Nephron progenitor cell (in vitro differentiated cells): Measurements from ENCODE around the gene CLCA1.

Experiments used
- DNase-seq: peaks from one replicate; pipeline ENCODE4 v3.0.0; 2021
- H3K27ac Mint-ChIP-seq: 2 replicates; pipeline ENCODE4 v1.8.0; 2021; ENCODE audit warnings: mild to moderate bottlenecking, moderate library complexity, mixed read lengths
- H3K27me3 Mint-ChIP-seq: 2 replicates; pipeline ENCODE4 v1.8.0; 2021; ENCODE audit warnings: mild to moderate bottlenecking, low read depth, mixed read lengths; ENCODE audit not compliant: poor library complexity
- H3K36me3 Mint-ChIP-seq: 2 replicates; pipeline ENCODE4 v1.8.0; 2021; ENCODE audit warnings: low read depth, mixed read lengths
- H3K4me1 Mint-ChIP-seq: 2 replicates; pipeline ENCODE4 v1.8.0; 2021; ENCODE audit warnings: mixed read lengths
- H3K4me3 Mint-ChIP-seq: 2 replicates; pipeline ENCODE4 v1.8.0; 2021; ENCODE audit warnings: mild to moderate bottlenecking, moderate library complexity, mixed read lengths
- H3K9me3 Mint-ChIP-seq: 2 replicates; pipeline ENCODE4 v1.8.0; 2021; ENCODE audit warnings: mild to moderate bottlenecking, moderate library complexity, mixed read lengths
- TF ChIP-seq, protein P1 (sequence below): fragments of 200-600 bp; sonication (generic); IDR thresholded peaks from 2 replicates; pipeline ENCODE4 v1.5.0; 2021; ENCODE audit warnings: antibody characterized with exemption

The CLCA1 gene

DNA sequence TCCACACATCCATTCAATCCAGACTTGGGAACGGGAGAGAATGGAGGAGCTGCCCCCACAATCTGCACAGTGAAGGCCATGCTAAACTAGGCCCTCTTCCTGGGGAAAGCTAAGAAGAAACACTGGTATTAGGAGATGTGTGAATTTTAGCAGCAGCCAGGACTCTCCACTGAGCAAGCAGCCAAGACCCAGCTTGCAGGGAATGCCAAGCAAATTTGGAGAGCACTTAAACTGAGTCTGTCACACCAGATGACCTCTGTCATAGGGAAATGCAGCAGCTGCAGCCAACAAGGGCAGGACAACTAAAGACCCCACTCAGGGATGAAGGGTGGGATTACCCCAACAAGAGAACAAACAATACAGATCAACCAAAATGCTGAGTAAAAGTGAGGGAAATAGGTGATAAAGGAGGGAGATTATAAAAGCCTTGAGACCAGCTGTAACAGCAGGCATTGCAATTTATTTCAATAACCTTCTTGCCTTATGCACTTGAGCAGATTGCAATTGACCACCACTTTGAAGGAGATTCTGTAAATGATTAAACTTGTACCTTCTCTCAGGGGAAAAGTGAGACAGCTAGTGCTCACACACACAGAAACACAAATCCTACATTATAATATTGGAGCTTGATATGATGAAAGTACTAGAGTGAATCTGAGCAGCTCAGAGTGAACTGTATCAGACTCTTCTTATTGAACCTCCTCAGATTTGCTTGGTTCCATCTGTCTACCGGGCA is 2.5 kb upstream of the CLCA1 start:
- Mint-ChIP-seq H3K27me3 (peaks cover 3% of the 10 kb centered on the region), H3K36me3 (no peaks in the 10 kb centered on the region), H3K4me3 (no peak overlapping the region), H3K27ac (no peak overlapping the region), H3K4me1 (no peaks in the 10 kb centered on the region), H3K9me3 (no peaks in the 10 kb centered on the region)
- no peak for DNase-seq
- TF ChIP-seq, protein P1, sequence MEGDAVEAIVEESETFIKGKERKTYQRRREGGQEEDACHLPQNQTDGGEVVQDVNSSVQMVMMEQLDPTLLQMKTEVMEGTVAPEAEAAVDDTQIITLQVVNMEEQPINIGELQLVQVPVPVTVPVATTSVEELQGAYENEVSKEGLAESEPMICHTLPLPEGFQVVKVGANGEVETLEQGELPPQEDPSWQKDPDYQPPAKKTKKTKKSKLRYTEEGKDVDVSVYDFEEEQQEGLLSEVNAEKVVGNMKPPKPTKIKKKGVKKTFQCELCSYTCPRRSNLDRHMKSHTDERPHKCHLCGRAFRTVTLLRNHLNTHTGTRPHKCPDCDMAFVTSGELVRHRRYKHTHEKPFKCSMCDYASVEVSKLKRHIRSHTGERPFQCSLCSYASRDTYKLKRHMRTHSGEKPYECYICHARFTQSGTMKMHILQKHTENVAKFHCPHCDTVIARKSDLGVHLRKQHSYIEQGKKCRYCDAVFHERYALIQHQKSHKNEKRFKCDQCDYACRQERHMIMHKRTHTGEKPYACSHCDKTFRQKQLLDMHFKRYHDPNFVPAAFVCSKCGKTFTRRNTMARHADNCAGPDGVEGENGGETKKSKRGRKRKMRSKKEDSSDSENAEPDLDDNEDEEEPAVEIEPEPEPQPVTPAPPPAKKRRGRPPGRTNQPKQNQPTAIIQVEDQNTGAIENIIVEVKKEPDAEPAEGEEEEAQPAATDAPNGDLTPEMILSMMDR, result no peak

DNA sequence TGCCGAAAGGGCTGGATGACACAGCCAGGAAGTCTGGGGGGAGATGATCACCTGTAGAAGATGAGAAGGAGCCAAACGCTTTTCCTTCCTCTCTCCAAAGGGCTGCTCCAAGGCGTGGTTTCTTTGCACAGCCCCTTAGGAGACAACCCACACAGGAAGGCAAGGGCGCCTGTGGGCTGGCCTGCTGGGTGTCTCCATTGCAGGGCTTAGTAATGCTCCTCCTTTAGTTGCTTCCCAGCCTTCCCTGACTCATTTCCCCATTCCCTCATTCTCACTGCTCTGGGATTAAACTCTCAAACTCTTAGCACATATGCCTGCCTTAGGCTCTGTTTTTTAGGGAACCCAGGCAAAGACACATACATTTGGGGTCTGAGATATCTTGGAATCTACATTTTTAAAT is 1.7 kb upstream of the CLCA1 start:
- Mint-ChIP-seq H3K9me3 (no peaks in the 10 kb centered on the region), H3K4me1 (peaks cover 2% of the 10 kb centered on the region), H3K4me3 (no peak overlapping the region), H3K36me3 (no peaks in the 10 kb centered on the region), H3K27ac (no peak overlapping the region), H3K27me3 (peaks cover 3% of the 10 kb centered on the region)
- TF ChIP-seq, protein P1, result no peak
- DNase-seq, result no peak

DNA sequence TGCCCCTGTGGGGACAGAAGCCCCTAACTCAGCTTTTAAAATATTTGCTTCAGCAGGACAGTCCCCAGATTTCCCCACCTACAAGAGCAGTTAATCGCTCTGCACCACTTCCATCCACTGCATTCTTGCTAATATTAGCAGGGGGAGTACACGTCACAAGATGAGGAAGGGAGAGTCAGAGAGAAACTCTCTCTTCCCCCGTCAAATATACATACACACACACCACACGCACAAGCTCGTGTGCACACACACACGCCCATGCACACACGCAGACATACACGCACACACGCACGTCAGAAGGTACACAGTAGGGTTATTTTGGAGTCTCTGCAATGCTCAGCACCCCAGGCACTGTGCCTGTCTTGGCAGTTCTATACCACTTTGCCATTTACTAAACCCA is 2.1 kb downstream of the CLCA1 start:
- H3K4me1 Mint-ChIP-seq, result peaks cover 7% of the 10 kb centered on the region
- H3K27ac Mint-ChIP-seq, result no peak overlapping the region
- H3K36me3 Mint-ChIP-seq, result no peaks in the 10 kb centered on the region
- no peaks in the 10 kb centered on the region for H3K9me3 Mint-ChIP-seq
- no peak for DNase-seq
- TF ChIP-seq, protein P1, result no peak
- H3K4me3 Mint-ChIP-seq, result no peak overlapping the region
- H3K27me3 Mint-ChIP-seq, result peaks cover 11% of the 10 kb centered on the region

DNA sequence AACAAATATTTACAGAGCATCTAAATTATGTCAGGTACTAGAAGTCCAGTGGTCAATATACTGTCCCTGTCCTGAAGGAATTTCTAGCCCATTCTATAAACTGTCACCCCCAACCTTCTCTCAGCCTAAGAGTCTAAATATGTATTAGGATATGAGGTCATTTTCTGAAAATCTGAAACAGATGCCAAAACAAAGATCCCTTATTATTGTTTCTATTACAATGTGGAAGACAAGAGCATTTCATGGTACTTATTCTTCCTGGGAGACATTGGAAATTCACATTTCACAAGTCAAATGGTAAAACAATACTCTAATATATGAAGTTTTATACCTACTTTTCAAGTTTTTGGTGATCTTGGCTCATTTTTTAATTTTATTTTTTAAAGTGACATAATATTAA is 2.6 kb downstream of the CLCA1 start:
- Mint-ChIP-seq H3K4me3 (no peak overlapping the region), H3K9me3 (no peaks in the 10 kb centered on the region), H3K27ac (no peak overlapping the region), H3K4me1 (peaks cover 7% of the 10 kb centered on the region), H3K36me3 (no peaks in the 10 kb centered on the region), H3K27me3 (peaks cover 11% of the 10 kb centered on the region)
- no peak for DNase-seq
- TF ChIP-seq, protein P1, result no peak

DNA sequence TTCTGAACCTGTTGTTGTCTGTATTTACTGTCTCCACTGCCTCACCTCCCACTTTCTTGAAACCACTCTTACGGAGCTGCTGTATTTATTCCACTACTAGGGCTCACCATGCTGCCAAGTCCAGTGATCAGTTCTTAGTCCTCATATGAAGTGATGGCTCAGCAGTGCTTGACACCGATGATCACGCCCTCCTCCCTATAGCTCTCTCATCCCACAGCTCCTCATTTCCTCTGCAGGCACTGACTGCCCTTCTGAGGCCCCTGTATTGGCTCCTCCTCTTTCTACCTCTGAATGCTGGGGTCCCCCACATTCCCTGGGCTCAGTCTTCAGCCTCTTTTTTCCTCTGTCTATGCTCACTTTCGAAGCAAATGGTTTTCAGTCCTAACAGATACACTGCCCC is 3.4 kb downstream of the CLCA1 start:
- TF ChIP-seq, protein P1, result no peak
- Mint-ChIP-seq H3K9me3 (no peaks in the 10 kb centered on the region), H3K4me3 (no peak overlapping the region), H3K27me3 (peaks cover 8% of the 10 kb centered on the region), H3K27ac (no peak overlapping the region), H3K4me1 (peaks cover 7% of the 10 kb centered on the region), H3K36me3 (no peaks in the 10 kb centered on the region)
- DNase-seq, result no peak

DNA sequence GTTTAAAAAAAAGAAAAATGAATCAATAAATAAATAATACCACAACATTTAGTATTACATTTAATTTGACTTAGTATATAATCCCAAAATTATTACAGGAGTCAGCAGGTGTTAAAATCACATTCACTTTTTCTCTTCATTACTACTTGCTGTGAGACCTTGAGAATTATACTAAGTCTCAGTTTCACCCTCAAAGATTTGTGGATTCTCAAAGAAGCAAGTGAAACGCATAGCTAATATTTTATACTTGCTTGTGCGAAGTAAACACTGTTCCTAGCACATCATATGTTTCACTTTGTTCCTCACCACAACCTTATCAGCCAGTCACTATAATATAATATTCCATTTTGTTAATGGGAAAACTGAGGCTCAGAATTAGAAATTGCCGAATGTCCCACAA is 4.0 kb downstream of the CLCA1 start:
- H3K9me3 Mint-ChIP-seq, result no peaks in the 10 kb centered on the region

More for the DNA sequence above, 4.0 kb downstream of the CLCA1 start:
- no peaks in the 10 kb centered on the region for H3K36me3 Mint-ChIP-seq
- H3K4me1 Mint-ChIP-seq, result peaks cover 7% of the 10 kb centered on the region
- peaks cover 8% of the 10 kb centered on the region for H3K27me3 Mint-ChIP-seq
- H3K4me3 Mint-ChIP-seq, result no peak overlapping the region
- H3K27ac Mint-ChIP-seq, result no peak overlapping the region
- no peak for DNase-seq
- TF ChIP-seq, protein P1, result no peak
